ENCODE data around the gene UPF3B.
"Not testable (repeated sequence)": the region's sequence is repeated elsewhere in the genome, so short reads cannot be mapped to it uniquely, and the experiment has no call there.

Gene UPF3B, protein sequence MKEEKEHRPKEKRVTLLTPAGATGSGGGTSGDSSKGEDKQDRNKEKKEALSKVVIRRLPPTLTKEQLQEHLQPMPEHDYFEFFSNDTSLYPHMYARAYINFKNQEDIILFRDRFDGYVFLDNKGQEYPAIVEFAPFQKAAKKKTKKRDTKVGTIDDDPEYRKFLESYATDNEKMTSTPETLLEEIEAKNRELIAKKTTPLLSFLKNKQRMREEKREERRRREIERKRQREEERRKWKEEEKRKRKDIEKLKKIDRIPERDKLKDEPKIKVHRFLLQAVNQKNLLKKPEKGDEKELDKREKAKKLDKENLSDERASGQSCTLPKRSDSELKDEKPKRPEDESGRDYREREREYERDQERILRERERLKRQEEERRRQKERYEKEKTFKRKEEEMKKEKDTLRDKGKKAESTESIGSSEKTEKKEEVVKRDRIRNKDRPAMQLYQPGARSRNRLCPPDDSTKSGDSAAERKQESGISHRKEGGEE

GRCh38 chrX:119852382-119853353, at the start of gene UPF3B:
Gene UPF3B, minus strand, starts transcription at chrX:119852963. Its CDS starts 35 bp downstream, at chrX:119852928.
- DNase-seq = peak; percentile 81

DNA sequence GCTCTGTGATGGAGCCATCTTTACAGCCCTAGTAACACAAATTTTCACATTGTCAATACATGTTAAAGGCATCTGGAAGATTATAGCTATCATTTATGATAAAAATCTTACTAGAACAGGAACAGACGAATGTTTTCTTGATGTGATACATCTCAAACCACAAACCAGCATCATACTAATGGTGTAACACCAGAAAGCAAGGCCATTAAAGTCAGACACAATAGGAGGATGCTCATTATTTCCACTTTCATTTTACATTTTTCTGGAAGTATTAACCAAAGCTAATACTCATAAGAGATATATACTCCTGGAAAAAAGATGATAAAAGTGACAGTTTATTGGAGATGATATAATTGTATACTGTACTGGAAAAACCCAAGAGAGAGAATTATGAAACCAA, 48.2 kb upstream of the UPF3B start:
- no peak for DNase-seq

DNA sequence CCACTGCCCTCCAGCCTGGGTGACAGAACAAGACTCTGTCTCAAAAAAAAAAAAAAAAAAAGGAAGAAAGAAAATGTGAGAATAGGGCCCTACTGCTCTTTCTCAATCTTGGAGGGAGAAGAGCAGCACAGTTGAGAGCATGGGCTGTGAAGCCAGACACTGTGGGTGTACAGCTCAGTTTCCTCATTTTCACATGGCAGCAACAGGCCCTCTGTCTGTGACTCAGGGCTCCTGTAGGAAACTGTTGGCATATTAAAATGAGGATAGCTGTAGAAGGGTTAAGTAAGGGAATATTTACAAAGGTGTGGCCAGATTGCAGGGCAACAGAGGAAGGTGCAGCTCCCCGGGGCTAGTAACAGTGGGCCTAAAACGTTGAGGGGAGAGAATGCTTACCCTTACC, 46.4 kb upstream of the UPF3B start:
- DNase-seq = no peak

GRCh38 chrX:119895843-119896326, 43.1 kb upstream of the UPF3B start, which contains the start of gene AKAP14:
Gene AKAP14, plus strand, starts transcription at chrX:119895893. Its CDS starts 7,331 bp downstream, at chrX:119903224.
- no peak for DNase-seq

DNA sequence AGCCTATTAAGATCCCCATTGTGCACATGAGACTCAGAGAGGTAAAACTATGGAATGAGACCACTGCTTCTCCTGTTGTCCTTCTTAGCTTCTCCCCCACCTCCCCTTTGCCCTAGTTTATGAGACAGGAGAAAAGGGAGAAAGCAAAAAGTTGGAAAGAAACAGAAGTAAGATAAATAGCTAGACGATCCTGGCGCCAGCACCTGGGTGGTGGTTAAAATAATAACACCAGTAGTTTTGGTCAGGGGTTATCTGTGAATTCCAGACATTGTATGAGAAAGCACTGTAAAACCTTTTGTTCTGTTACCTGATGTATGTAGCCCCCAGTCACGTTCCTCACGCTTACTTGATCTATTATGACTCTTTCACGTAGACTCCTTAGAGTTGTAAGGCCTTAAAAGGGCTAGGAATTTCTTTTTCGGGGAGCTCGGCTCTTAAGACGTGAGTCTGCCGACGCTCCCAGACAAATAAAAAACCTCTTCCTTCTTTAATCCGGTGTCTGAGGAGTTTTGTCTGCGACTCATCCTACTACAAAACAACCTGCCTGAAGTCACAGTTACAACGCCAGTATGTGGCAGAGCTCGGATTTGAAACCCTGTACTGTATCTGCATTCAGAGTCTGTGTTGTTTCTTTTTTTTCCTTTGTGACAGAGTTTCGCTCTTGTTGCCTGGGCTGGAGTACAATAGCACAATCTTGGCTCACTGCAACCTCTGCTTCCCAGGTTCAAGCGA, 39.4 kb upstream of the UPF3B start:
- DNase-seq = not testable (repeated sequence)

DNA sequence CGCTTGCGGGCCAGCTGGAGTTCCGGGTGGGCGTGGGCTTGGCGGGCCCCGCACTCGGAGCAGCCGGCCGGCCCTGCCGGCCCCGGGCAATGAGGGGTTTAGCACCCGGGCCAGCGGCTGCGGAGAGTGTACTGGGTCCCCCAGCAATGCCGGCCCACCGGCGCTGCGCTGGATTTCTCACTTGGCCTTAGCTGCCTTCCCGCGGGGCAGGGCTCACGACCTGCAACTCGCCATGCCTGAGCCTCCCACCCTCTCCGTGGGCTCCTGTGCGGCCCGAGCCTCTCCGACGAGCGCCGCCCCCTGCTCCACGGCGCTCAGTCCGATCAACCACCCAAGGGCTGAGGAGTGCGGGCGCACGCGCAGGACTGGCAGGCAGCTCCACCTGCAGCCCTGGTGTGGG, 37.9 kb upstream of the UPF3B start:
- not testable (repeated sequence) for DNase-seq

GRCh38 chrX:119887721-119888425, 35.1 kb upstream of the UPF3B start:
- no peak for DNase-seq

GRCh38 chrX:119885554-119886428, 33.0 kb upstream of the UPF3B start:
- no peak for DNase-seq

- DNase-seq = peak; percentile 3
These were observed 28.0 kb upstream of the UPF3B start for GRCh38 chrX:119880552-119881437.

GRCh38 chrX:119880076-119880475, 27.3 kb upstream of the UPF3B start:
- DNase-seq = no peak

GRCh38 chrX:119878740-119879139, 26.0 kb upstream of the UPF3B start:
- no peak for DNase-seq

DNA sequence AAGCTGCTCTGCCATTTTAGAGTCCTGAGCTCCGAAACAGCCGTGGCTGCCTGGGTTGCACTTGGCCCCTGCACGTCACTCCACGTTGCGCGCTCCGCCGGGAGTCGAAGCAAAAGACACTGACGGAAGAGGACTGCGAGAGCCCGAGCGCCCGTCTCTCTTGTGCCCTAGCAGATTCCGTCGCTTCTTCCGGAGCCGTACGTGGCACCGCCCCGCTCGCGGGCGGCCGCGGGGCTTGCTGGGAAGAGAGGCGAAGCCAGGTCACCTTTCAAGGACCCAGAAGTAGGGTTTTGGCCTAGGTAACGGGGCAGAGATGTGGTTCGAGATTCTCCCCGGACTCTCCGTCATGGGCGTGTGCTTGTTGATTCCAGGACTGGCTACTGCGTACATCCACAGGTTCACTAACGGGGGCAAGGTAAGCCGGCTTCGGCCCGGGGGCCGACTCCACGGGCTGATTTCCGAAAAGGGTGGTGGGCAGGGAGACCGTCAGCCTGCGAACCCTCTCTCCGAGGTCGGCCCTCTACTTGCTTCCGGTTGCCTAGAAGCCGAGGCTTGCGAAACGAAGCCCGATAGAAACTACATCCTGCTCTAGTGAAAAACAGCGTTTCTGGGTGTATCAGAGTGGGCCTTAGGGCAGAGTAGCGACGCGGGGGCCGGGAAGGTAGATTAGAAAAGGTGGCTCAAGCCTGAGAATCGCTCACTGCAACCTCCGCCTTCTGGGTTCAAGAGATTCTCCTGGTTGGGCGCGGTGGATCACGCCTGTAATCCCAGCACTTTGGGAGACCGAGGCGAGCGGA, 19.0 kb upstream of the UPF3B start, which contains the start of the genes NDUFA1 and RNF113A:
TSS of gene NDUFA1 (plus strand) at position 234 of the 797 bp plus-strand sequence. CDS start at position 314, 80 bp downstream.
TSS of gene RNF113A (minus strand) at position 135 of the 797 bp plus-strand sequence. CDS start at position 15, 120 bp downstream.
- DNase-seq = peak; percentile 57

DNA sequence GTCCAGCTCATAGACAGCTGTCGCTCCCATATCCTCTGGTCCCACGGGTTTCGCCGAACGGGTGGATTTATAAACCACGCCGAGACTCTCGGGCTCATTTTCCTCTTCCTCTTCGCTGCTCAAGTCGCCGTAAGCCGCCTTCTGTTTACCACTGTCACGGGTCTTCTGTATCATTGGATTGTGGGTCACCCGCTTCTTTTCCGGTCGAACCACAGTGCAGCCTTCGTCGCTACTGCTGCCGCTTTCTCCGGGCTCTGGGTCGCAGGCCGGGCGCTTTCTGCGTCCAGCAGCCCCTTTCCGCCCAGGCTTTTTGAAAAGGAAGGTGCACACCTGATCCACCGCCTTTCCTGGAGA, 18.5 kb upstream of the UPF3B start:
- DNase-seq = no peak

- no peak for DNase-seq
These were observed 17.9 kb upstream of the UPF3B start for GRCh38 chrX:119870626-119871131.

GRCh38 chrX:119853444-119853843, 681 bp upstream of the UPF3B start:
- DNase-seq = no peak

- no peak for DNase-seq
These were observed 18.9 kb downstream of the UPF3B start for GRCh38 chrX:119833905-119834304.

DNA sequence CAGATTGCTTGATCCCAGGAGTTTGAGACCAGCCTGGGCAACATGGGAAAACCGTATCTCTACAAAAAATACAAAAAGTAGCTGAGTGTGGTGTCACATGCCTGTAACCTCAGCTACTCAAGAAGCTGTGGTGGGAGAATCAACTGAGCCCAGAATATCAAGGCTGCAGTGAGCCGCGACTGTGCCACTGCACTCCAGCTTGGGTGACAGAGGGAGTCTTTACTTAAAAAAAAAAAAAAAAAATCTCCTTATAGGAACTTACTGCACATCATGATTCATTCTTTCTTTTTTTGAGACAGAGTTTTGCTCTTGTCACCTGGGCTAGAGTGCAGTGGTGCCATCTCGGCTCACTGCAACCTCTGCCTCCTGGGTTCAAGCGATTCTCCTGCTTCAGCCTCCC, 24.3 kb downstream of the UPF3B start:
- no peak for DNase-seq

- DNase-seq = no peak
These were observed 26.3 kb downstream of the UPF3B start for GRCh38 chrX:119826399-119826959.
